H1 (cell line): ENCODE results near the gene MKLN1. TPM values are rescaled to one million over a fixed set of nuclear protein-coding genes. Genes with fewer than 3 reads are reported as not detected.

ENCODE experiments used
- BCL11A ChIP-seq, 2 experiments: IDR thresholded peaks; one replicate each; pipeline ENCODE4 v1.6.1; 2011; ENCODE audit warnings: low read depth in 2 of 2, low read length in 2 of 2, mild to moderate bottlenecking in 2 of 2
- BRCA1 ChIP-seq: IDR thresholded peaks from 2 replicates; pipeline ENCODE4 v1.6.1; 2012; ENCODE audit warnings: low read depth, low read length, improper control_type of control experiment
- RNF2 ChIP-seq: fragments of 200-900, 300-1000 bp; sonication (generic); IDR thresholded peaks from 2 replicates; pipeline ENCODE4 v1.7.1; 2016; ENCODE audit warnings: borderline replicate concordance, low read depth, mild to moderate bottlenecking, antibody characterized with exemption, low read length; ENCODE audit not compliant: poor library complexity, severe bottlenecking; ENCODE audit errors: missing control alignments
- SIRT6 ChIP-seq: IDR thresholded peaks from one replicate; pipeline ENCODE4 v1.7.1; 2012; ENCODE audit warnings: low read length, inconsistent platforms
- SP1 ChIP-seq: IDR thresholded peaks from 2 replicates; pipeline ENCODE4 v1.6.1; 2011; ENCODE audit warnings: low read depth, low read length
- SUZ12 ChIP-seq: fragments of 200-600 bp; sonication (generic); IDR thresholded peaks from 2 replicates; pipeline ENCODE4 v1.6.1; 2012; ENCODE audit warnings: mild to moderate bottlenecking, inconsistent platforms, low read length, moderate library complexity, mixed read lengths
- polyA plus RNA-seq, 7 experiments: library from polyadenylated mRNA; depleted of rRNA in 3 of 7; stranded (reverse) in 5 of 7; unstranded in 2 of 7; fragments of >200 nt in 5 of 7; fragments of 200-250 nt in 2 of 7; gene quantifications; 1 replicate in 5 of 7; 2 replicates in 1 of 7; 4 replicates in 1 of 7; pipeline versions ENCODE4 v1.2.1 to v1.2.3, GENCODE V29; 2011 to 2013; ENCODE audit warnings: missing spikeins in 2 of 7, mixed read lengths in 2 of 7
- total RNA-seq: library from RNA; stranded (reverse); fragmentation: NEBNext Ultra II Directional; extraction: Animal tissue kit (Norgen Biotek cat#: 25700); gene quantifications from 2 replicates; pipeline ENCODE4 v1.2.1, GENCODE V29; 2021
- TF ChIP-seq, protein P1 (sequence below): fragments of 300-600 bp; sonication (generic); IDR thresholded peaks from 2 replicates; pipeline ENCODE4 v1.7.1; 2012; ENCODE audit warnings: low read length, moderate library complexity, mild to moderate bottlenecking, inconsistent platforms; ENCODE audit not compliant: insufficient replicate concordance
- TF ChIP-seq, protein P2 (sequence below): IDR thresholded peaks from 2 replicates; pipeline ENCODE4 v1.6.1; 2012; ENCODE audit warnings: inconsistent platforms

The MKLN1 gene
- total and polyA plus RNA-seq, 2 of the 8 experiments (the other 6 are each of a cell fraction or from before 2014, with no cell fraction given) = 22.3 to 50.9 TPM

DNA sequence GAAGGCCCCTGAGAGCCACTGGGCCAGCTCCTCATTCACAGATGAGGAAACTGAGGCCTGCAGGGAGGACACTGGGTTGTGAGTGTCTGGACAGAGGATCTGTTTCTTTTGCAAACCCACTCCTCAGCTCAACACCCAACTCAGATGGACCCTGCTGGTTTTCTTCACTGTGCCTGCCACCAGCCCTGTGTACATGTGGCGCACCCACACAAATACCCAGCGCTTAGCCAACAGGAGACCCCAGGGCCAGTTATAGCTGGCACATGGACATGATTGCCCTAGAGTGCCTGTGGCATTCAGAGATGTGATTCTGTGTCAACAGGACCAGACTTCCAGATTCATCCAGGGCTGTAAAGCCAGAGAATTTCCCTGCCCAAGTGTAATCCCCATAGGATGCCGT, 216.3 kb downstream of the MKLN1 start (continued):
- TF ChIP-seq, protein P1, sequence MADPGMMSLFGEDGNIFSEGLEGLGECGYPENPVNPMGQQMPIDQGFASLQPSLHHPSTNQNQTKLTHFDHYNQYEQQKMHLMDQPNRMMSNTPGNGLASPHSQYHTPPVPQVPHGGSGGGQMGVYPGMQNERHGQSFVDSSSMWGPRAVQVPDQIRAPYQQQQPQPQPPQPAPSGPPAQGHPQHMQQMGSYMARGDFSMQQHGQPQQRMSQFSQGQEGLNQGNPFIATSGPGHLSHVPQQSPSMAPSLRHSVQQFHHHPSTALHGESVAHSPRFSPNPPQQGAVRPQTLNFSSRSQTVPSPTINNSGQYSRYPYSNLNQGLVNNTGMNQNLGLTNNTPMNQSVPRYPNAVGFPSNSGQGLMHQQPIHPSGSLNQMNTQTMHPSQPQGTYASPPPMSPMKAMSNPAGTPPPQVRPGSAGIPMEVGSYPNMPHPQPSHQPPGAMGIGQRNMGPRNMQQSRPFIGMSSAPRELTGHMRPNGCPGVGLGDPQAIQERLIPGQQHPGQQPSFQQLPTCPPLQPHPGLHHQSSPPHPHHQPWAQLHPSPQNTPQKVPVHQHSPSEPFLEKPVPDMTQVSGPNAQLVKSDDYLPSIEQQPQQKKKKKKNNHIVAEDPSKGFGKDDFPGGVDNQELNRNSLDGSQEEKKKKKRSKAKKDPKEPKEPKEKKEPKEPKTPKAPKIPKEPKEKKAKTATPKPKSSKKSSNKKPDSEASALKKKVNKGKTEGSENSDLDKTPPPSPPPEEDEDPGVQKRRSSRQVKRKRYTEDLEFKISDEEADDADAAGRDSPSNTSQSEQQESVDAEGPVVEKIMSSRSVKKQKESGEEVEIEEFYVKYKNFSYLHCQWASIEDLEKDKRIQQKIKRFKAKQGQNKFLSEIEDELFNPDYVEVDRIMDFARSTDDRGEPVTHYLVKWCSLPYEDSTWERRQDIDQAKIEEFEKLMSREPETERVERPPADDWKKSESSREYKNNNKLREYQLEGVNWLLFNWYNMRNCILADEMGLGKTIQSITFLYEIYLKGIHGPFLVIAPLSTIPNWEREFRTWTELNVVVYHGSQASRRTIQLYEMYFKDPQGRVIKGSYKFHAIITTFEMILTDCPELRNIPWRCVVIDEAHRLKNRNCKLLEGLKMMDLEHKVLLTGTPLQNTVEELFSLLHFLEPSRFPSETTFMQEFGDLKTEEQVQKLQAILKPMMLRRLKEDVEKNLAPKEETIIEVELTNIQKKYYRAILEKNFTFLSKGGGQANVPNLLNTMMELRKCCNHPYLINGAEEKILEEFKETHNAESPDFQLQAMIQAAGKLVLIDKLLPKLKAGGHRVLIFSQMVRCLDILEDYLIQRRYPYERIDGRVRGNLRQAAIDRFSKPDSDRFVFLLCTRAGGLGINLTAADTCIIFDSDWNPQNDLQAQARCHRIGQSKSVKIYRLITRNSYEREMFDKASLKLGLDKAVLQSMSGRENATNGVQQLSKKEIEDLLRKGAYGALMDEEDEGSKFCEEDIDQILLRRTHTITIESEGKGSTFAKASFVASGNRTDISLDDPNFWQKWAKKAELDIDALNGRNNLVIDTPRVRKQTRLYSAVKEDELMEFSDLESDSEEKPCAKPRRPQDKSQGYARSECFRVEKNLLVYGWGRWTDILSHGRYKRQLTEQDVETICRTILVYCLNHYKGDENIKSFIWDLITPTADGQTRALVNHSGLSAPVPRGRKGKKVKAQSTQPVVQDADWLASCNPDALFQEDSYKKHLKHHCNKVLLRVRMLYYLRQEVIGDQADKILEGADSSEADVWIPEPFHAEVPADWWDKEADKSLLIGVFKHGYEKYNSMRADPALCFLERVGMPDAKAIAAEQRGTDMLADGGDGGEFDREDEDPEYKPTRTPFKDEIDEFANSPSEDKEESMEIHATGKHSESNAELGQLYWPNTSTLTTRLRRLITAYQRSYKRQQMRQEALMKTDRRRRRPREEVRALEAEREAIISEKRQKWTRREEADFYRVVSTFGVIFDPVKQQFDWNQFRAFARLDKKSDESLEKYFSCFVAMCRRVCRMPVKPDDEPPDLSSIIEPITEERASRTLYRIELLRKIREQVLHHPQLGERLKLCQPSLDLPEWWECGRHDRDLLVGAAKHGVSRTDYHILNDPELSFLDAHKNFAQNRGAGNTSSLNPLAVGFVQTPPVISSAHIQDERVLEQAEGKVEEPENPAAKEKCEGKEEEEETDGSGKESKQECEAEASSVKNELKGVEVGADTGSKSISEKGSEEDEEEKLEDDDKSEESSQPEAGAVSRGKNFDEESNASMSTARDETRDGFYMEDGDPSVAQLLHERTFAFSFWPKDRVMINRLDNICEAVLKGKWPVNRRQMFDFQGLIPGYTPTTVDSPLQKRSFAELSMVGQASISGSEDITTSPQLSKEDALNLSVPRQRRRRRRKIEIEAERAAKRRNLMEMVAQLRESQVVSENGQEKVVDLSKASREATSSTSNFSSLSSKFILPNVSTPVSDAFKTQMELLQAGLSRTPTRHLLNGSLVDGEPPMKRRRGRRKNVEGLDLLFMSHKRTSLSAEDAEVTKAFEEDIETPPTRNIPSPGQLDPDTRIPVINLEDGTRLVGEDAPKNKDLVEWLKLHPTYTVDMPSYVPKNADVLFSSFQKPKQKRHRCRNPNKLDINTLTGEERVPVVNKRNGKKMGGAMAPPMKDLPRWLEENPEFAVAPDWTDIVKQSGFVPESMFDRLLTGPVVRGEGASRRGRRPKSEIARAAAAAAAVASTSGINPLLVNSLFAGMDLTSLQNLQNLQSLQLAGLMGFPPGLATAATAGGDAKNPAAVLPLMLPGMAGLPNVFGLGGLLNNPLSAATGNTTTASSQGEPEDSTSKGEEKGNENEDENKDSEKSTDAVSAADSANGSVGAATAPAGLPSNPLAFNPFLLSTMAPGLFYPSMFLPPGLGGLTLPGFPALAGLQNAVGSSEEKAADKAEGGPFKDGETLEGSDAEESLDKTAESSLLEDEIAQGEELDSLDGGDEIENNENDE = no peak
- no peak for TF ChIP-seq RNF2
- no peak for TF ChIP-seq BRCA1
- no peak for TF ChIP-seq SUZ12
- no peak for TF ChIP-seq BCL11A (IDR thresholded peaks at IDR 0.05; ENCODE audit: low read depth in 2 of 2, low read length in 2 of 2)
- no peak for TF ChIP-seq SP1
- TF ChIP-seq, protein P2, sequence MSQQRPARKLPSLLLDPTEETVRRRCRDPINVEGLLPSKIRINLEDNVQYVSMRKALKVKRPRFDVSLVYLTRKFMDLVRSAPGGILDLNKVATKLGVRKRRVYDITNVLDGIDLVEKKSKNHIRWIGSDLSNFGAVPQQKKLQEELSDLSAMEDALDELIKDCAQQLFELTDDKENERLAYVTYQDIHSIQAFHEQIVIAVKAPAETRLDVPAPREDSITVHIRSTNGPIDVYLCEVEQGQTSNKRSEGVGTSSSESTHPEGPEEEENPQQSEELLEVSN = no peak
- TF ChIP-seq SIRT6 = no peak
